Jurkat, Clone E6-1 (cell line): Measurements from ENCODE around the gene ARFGEF3.

Experiments used
- DNase-seq: peaks from one replicate; pipeline ENCODE4 v3.0.0-alpha.2; 2011; ENCODE audit warnings: low read depth, low spot score
- H3K4me3 ChIP-seq: 2 replicates; pipeline ENCODE4 v1.5.1; 2011; ENCODE audit warnings: mild to moderate bottlenecking, low read length, control low read depth, moderate library complexity

The ARFGEF3 gene

DNA sequence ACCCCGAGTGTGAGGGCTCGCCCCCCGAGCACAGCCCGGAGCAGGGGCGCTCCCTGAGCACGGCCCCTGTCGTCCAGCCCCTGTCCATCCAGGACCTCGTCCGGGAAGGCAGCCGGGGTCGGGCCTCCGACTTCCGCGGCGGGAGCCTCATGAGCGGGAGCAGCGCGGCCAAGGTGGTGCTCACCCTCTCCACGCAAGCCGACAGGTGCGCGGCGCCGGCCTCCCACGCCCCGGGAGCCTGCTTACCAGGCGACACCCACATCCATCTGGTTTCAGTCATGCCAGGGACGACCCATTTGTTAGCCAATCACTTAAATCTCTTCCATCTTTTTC is 130.1 kb downstream of the ARFGEF3 start:
- no peak overlapping the region for H3K4me3 ChIP-seq
- no peak for DNase-seq

DNA sequence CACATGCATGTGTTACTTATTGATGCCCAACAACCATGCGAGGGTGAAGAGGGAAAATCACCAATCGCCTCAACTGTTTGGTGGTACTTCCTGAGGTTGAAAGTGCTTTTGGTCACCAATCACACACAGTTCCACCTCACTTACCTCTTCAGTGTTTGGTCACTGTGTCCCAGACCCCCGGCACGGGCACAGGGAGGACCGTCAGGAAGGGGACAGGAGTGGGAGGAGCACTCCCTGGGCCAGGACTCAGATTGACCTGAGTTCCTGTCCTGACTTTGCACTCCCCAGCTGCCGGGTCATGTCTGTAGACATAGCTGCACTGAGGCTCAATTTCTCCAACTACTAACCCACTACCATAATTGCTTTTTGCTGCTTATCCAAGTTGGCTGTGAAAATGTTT is 130.7 kb downstream of the ARFGEF3 start:
- no peak overlapping the region for H3K4me3 ChIP-seq
- DNase-seq: no peak

DNA sequence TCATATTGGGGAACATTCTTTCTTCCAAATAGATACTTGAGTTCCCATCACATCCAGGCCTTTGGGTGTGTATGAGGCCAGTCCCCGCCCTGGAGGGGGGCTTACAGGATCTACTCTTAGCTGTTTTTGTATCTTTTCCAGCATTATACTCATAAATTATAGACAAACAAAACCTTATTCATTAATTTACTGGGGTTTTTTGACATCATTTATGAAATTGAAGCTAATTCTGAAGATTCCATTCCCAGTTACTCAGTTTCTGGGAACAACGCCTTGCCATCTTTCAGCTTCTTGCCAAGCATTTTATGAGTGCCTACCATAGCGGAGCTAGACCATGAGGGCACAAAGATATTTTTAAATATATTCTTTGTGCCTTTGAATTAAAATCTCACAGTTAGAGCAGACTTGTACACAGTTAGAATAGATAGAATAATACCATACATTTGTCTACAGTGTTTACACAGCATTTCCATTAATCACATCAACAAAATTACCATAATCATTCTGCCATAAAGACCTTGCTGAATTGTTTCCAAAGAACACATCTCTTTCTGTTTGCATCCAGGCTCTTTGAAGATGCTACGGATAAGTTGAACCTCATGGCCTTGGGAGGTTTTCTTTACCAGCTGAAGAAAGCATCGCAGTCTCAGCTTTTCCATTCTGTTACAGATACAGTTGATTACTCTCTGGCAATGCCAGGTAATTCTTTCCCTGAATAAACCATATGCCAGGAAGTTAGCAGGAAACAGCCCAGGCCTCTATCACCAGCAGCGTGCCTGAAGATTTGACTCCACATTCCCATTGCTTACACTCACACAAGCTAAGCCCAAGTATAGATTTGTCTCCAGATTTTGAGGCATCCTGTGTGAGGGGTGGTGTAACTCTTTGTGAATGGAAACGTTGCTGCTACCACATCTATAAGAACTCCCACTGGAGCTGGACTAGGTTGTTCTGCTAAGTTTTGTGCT is 132.0 kb downstream of the ARFGEF3 start:
- H3K4me3 ChIP-seq: no peak overlapping the region
- no peak for DNase-seq

DNA sequence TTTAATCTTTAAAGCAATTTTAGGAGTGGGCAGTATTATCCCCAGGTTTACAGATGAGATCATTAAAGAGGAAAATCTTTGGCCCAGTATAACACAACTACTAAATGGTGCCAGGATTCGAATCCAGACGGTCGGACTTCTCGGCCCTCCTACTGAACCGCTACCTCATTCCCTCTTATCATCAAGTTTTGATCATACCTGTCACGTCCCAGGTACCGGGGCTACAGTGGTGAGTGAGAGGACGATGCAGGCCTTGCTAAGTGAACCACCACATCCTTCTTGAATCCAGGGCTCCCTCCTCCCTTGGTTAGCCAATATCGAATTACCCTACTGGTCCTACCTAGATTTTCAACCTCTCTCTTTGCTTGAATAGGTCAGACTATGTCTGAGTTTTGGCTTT is 134.6 kb downstream of the ARFGEF3 start:
- DNase-seq: no peak

DNA sequence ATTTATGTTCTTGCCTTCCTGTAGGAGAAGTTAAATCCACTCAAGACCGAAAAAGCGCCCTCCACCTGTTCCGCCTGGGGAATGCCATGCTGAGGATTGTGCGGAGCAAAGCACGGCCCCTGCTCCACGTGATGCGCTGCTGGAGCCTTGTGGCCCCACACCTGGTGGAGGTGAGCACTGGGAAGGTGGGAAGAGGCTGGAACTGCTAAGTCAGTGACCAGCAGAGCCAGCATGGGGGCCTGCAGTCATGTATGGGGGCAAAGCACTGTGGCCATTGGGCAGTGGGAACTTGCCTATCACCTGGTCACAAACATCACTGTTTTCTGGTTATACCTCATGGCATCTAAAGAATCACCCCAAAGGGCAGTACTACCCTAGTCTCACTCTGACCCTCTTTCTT is 135.0 kb downstream of the ARFGEF3 start:
- DNase-seq: no peak
- H3K4me3 ChIP-seq: no peak overlapping the region

More for the DNA sequence above, 134.6 kb downstream of the ARFGEF3 start:
- no peak overlapping the region for H3K4me3 ChIP-seq

DNA sequence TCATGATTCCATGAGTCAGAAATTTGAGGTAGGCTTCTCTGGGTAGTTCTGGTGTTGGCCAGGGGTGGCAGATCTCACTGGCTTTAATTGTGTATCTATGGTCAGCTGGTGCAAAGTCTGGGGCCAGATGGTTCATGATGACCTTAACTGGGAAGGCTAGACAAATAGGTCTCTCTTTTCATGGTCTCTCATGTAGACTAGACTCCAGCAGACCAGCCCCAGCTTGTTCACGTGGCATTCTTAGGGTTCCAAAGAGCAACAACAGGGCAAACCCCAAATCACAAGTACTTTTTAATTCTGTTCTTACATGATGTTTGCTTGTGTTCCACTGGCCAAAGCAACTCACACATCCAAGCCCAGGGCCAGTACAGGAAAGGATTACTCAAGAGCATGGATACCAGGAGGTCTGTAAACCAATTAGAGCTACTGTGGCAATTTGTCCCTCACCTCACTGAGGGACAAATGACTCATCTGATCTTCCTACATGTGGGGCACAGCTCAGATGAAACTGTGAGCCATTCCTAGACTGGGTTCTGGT is 136.1 kb downstream of the ARFGEF3 start:
- DNase-seq: no peak
- H3K4me3 ChIP-seq: no peak overlapping the region

DNA sequence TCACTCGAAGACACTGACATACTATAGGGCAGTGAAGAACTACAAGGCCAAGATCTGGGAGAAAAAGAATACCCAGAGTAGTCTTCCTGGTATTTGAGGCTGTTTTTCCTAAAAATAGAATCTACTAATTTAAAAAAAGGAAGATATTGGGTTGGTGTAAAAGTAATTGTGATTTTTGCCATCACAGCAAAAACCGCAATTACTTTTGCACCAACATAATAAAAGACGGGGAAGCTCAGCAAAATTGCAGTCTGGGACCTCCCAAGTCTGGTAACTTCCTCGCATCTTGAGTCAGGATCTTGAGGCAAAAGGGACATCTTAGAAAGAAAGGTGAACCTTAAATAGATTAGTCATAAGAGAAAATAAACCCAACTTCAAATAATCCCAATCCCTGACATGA is 138.7 kb downstream of the ARFGEF3 start:
- H3K4me3 ChIP-seq: no peak overlapping the region
- DNase-seq: no peak

DNA sequence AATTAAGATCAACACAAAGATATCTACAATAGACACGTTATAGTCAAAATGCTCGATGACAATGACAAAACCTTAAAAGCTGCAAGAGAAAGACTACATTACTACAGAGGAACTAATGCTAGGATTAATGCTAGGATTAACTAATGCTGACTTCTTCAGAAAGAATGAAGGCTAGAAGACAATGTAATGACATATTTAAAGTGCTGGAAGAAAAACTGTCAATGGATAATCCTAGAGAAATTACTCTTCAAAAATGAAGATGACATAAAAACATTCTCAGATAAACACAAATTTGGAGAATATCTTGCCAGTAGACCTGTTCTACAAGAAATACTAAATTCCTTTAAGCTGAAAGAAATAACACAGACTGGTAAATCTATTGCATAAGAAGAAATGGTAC is 140.8 kb downstream of the ARFGEF3 start:
- H3K4me3 ChIP-seq: no peak overlapping the region
- DNase-seq: no peak

DNA sequence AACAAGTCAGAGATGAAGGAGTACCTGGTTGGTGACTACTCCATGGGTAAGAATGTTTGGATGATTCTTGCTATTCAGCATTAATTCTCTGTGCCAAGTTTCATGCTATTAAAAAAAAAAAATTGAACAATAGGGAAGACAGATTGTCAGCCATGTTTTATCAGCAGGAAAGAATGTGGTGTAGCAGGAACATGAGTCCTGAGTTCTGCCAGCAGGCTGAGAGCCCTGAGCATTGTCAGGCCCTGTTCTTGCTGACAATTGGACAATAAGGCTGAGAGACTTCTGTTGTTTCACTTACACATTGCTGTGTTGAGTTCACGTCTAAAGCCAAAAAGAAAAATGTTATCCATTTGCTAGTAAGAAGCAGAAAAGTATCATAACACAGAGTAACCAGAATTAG is 145.6 kb downstream of the ARFGEF3 start:
- H3K4me3 ChIP-seq: no peak overlapping the region
- no peak for DNase-seq

DNA sequence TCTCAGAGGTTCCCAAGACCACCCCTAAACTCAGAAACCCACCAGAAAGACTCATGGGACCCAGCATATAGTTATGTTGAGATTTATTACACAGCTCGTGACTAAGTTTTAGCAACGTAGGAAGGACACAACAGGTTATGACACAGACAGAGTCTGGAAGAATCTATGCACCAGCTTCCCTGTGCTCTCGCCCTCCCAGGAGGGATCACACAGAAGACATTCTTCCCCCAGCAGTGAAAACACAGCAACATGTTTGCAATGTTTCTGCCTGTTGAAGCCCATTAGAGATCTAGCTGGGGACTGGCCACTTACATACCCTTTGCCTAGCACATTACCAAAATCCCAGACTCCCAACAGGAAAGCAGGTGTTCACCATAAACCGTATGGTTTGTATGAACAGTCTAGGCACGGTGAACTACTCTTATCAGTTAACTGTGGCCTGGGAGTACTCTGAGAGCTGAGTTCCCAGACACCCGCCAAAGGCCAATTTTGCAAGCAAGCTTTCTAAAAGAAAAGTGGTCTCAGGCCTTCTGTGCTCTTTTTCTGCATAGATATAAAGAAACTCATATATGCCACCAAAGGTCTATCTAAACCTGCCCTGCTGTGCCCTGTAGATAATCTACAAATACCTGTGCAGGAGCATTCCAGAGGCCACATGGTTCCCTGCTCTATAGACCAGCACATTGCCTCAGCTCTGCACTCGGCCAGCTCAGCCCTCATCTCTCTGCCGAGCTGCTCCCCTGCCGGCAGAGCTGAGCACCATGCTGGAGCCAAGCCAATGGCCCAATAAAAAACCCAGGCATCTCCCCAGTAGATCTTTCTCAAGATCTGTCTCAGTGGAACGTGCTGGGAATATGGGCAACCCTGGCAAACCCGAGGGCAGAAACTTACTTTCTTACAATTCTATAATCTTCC is 146.3 kb downstream of the ARFGEF3 start:
- DNase-seq: no peak

DNA sequence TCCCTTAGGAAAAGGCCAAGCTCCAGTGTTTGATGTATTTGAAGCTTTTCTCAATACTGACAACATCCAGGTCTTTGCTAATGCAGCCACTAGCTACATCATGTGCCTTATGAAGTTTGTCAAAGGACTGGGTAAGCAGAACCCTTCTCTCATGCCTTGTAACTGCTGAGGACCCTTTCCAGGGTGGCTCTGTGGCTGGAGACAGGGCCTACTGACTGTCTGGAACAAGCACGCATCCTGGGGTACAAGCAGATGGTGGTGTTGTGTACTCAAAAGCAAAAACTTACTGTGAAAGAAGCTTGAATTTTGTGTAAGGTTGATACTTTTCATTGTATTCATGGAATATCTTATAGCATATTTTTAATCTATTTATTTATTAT is 147.0 kb downstream of the ARFGEF3 start:
- no peak overlapping the region for H3K4me3 ChIP-seq
- no peak for DNase-seq

More for the DNA sequence above, 146.3 kb downstream of the ARFGEF3 start:
- H3K4me3 ChIP-seq: no peak overlapping the region

DNA sequence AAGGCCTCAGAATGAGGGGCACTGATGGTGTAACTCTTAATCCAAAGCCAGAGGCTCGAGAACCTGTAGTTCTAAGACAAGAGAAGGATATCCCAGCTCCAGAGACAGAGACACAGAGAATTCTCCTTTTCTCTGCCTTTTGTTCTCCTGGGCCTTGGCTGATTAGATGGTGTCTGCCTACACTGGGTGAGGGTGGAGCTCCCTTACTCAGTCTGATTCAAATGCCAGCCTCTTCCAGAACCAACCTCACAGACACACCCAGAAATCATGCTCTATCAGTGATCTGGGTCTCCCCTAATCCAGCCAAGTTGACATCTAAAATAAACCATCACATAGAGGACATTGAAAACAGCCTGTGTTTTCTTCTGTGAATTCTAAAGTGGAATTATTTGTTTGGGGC is 148.0 kb downstream of the ARFGEF3 start:
- H3K4me3 ChIP-seq: no peak overlapping the region
- no peak for DNase-seq

DNA sequence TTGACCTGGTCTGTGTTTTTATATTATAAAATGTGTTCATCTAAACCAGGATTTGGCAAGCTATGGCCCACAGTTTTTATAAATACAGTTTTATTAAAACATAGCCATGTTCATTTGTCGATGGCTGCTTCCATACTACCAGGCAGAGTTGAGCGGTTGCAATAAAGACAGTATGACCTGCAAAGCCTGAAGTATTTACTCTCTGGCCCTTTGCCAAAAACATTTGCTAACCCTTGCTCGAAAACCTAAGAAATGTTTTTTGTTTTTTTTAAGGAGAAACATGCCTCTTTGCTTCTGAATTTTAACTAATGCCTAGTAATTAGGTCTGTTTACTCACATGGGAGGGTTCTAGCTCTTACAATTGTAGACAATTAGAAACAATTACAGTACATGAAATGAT is 148.6 kb downstream of the ARFGEF3 start:
- H3K4me3 ChIP-seq: no peak overlapping the region
- no peak for DNase-seq

DNA sequence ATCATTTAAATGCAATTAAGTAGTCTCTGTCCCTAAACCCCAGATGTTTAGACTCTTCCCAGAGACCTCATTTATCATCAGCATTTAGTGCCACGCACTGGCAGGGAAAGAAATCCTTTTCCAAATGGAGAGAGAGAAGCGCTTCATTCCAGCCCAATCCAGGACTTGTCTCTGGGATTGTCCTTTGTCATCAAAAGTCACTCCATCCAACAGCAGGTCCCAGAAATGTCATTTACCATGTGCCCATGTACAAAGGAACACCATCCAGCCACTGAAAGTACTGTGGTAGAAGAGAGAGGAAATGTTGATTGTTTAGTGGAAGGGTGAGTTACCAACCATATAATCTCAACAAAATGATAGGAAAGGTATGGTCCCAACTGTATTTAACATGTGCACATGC is 149.1 kb downstream of the ARFGEF3 start:
- H3K4me3 ChIP-seq: no peak overlapping the region
- no peak for DNase-seq

DNA sequence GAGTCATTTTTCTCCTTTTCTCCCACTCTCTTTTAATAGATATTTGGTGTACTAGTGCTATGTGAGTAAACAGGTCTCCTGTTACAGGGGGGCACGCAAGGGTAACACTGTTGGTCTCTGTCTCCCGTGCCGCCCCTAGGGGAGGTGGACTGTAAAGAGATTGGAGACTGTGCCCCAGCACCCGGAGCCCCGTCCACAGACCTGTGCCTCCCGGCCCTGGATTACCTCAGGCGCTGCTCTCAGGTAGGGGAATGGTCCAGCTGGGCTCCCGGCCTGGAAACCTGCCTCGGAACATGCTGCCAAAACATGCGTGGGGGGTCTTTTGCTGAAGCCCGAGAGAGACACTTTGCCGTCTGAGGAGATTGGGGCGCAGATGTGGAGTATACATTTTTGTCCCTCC is 149.5 kb downstream of the ARFGEF3 start:
- no peak for DNase-seq
- H3K4me3 ChIP-seq: no peak overlapping the region

DNA sequence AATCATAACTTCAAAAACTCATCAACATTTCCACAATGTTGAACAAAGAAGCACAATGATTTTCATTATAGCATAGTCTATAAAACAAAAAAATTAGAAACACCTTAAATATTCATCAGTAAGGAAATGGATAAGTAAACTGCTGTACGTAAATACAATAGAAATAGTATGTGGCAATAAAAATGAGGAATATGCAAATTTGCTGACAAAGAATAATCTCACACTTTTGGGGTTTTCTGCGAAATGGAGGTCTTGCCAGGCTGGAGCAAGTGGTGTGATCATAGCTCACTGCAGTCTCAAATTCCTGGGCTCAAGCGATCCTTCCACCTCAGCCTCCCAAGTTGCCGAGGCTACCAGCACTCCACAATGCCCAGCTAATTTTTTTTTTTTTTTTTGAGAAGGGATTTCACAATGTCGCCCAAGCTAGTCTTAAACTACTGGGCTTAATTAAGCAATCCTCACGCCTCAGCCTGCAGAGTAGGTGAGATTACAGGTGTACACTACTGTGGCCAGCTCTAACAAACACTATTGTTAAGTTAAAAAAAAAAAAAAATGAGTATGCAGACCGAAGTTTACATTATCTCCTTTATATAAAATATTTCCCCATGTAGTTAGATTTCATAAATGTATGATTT is 157.1 kb downstream of the ARFGEF3 start:
- DNase-seq: no peak

DNA sequence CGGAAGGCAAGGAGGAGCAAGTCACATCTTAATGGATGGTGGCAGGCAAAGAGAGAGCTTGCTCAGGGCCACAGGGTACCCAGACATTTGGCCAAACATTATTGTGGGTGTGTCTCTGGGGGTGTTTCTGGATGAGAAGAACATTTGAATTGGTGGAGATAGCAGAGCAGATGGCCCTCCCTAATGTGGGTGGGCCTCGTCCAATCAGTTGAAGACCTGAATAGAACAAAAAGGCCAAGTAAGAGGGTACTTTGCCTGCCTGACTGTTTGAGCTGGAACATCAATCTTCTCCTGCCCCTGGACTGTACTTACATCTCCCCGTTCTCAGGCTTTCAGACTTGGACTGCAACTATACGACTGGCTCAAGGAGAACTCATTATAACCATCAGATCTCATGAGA is 160.2 kb downstream of the ARFGEF3 start:
- H3K4me3 ChIP-seq: no peak overlapping the region
- DNase-seq: no peak

More for the DNA sequence above, 157.1 kb downstream of the ARFGEF3 start:
- H3K4me3 ChIP-seq: no peak overlapping the region

DNA sequence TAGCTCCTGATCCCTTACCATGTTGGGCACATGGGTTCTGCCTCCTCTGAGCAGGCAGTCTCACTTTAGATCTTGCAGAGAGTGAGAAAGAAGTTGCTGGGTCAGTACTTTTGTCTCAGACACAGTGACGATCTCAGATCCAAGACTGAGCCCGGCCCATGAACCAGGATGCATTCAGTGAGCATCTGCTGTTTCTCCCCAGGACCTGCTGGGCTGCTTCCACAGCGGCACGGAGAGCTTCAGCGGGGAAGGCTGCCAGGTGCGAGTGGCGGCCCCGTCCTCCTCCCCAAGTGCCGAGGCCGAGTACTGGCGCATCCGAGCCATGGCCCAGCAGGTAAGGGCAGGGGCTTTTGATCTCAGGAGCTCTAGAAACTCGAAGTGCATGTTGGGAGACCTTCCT is 162.1 kb downstream of the ARFGEF3 start:
- DNase-seq: no peak
- no peak overlapping the region for H3K4me3 ChIP-seq

DNA sequence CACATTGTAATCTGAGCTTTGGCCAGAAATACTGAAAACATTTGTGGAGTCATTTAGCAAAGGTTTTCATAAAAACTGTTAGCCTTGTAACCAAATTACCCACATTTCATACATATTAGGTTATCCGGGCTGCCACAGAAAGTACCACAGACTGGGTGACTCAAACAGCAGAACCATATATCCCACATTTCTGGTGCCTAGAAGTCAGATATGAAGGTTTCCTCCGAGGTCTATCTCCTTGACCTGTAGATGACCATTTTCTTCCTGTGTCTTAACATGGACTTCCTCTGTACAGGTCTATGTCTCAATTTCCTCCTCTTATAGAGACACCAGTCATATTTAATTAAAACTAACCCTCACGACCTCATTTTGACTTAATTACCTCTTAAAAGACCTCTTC is 166.5 kb downstream of the ARFGEF3 start:
- no peak overlapping the region for H3K4me3 ChIP-seq
- no peak for DNase-seq
